GM21390 (cell line): ENCODE data around the gene WWTR1.

Experiments used
- ATAC-seq: cut with Tn5 transposase; IDR thresholded peaks from one replicate; pipeline ENCODE4 v1.9.1; 2021; ENCODE audit not compliant: unreplicated experiment

WWTR1 gene

GRCh38 chr3:149474250-149474817, 183.5 kb downstream of the WWTR1 start, which contains the start of gene TM4SF4:
Gene TM4SF4 (plus strand): TSS chr3:149474697. CDS start chr3:149474878, 181 bp downstream.
- no peak for ATAC-seq

- ATAC-seq = no peak
Observed at GRCh38 chr3:149473357-149474249, 184.2 kb downstream of the WWTR1 start.

DNA sequence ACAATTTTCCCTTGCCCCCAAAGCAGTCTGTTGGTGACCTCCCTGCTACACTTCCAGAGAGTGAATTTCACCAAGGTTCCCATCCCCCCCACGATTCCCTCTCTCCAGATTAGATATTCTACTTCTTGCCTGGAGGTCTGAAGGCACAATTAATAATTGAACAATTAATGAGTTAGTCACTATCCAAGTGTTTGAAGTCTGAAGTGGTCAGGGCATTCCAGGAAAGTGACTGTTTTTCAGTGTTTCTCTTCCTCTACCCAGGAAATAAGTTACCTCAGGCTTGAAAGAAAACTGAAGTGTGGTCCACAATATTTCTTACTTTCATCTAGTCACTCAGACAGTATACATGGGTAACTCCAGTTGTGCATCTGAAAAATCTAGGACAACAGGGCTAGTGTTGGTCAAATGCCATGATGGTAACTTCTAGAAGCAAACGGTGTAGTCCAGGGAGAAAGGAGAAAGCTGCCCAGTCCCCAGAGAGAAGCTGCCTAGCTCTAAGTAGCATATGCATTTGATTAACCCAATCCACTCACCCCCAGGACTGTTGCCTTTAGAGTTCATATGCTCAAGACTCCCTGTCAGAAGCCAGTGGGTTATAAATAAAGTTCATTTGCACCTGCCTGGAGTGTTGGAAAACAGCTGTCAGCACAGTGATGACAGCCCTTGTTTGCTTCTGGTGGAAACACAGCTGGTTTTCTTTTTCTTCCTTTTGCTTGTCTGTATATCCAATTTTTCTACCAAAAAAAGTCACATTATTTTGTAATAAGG, 185.6 kb downstream of the WWTR1 start:
- no peak for ATAC-seq

- ATAC-seq = no peak
Observed at GRCh38 chr3:149470381-149470780, 187.4 kb downstream of the WWTR1 start.

DNA sequence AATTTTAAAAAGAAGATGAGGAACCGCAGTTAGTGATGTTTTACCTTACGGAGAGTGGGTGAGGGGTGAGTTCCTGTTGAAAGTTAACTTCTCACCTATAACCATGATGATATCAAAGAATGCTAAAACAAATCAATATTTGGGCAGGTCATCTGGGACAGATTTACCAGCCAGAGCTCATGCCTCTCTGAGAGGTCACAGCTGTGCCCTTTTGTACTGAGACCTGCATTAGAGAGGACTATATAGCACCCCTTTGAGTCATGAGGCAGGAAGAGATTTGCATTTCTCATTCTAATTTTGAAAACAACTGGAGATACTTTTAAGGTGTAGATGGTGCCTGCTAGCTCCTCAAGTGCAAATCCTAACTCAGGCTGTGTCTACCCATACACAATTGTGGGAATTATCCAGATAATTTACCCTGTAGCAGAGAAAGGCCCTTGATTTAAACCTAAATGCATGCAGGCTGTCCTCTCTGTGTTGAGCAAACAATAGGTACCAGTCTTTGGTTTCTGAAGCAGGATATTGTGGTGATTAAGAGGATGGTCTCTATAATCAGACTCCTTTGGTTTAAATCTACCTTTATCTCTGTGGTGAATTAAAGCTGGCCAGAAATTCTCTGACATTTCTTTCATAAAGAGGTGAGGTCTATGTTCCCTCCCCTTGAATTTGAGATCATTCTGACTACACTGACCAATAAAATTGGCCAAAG, 189.2 kb downstream of the WWTR1 start:
- peak; percentile 97 for ATAC-seq
